Upper lobe of right lung (tissue), 1 donor: Measurements from ENCODE around the gene WRNIP1. TPM values are rescaled to one million over a fixed set of nuclear protein-coding genes. Genes with fewer than 3 reads are reported as not detected.

Source experiments
- ATAC-seq: fragments of 200-7000 bp; cut with Tn5 transposase; one replicate; pipeline ENCODE4 v1.9.1; 2020; ENCODE audit warnings: mild to moderate bottlenecking, moderate library complexity
- DNase-seq: peaks from one replicate; pipeline ENCODE4 v3.0.0-alpha.2; 2020
- H3K27ac ChIP-seq: fragments of 200-600 bp; one replicate; pipeline ENCODE4 v1.8.0; 2022
- H3K27me3 ChIP-seq: fragments of 200-600 bp; one replicate; pipeline ENCODE4 v1.8.0; 2022; ENCODE audit warnings: mild to moderate bottlenecking
- H3K36me3 ChIP-seq: fragments of 200-600 bp; one replicate; pipeline ENCODE4 v1.8.0; 2022
- H3K4me1 ChIP-seq: fragments of 200-600 bp; one replicate; pipeline ENCODE4 v1.8.0; 2022
- H3K4me3 ChIP-seq: fragments of 200-600 bp; one replicate; pipeline ENCODE4 v1.8.0; 2022; ENCODE audit warnings: mild to moderate bottlenecking
- H3K9me3 ChIP-seq: fragments of 200-600 bp; one replicate; pipeline ENCODE4 v1.8.0; 2022
- intact Hi-C: fragments of 100-400 bp; cut with DNase I; formaldehyde crosslinking; loops from one replicate; pipeline ENCODE4 v1.11.0; 2022
- total RNA-seq: library from RNA; stranded (reverse); fragmentation: NEBNext Ultra II Directional; extraction: Animal tissue kit (Norgen Biotek cat#: 25700); gene quantifications from one replicate; pipeline ENCODE4 v1.2.1, GENCODE V29; 2021
- TF ChIP-seq, protein P1 (sequence below): fragments of 200-600 bp; IDR thresholded peaks from one replicate; pipeline ENCODE4 v1.8.0; 2022; ENCODE audit warnings: antibody characterized with exemption
- donor health status: DM: no; HTN: yes; CAD: no; lungs with severe emphysema.

WRNIP1 gene
- total RNA-seq, 1 donor from 2014 or later: 42.9 TPM

DNA sequence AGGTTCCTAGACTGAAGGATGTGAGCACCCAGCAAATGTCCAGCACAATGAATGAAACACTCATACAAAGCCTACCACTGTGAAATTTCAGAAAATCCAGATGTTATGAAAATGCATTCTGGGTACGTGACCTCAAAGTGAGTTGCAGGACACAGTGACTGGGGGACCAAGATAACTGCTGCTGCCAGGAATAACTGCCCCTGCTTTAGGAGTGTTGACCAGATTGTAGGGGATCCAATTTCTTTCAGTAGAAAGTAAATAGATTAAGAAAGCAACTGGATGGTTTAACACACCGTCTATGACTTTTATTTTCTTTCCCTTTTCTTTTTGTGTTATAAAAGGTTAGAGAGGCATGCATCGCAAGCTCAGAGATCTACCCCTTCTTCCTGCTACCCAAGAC, 44.0 kb upstream of the WRNIP1 start:
- no peak for DNase-seq
- H3K36me3 ChIP-seq: no peaks in the 10 kb centered on the region
- H3K9me3 ChIP-seq: peaks cover 4% of the 10 kb centered on the region
- intact Hi-C loops: no loop called here
- no peak overlapping the region for H3K27ac ChIP-seq
- no peaks in the 10 kb centered on the region for H3K27me3 ChIP-seq
- H3K4me3 ChIP-seq: no peak overlapping the region
- no peak for ATAC-seq
- TF ChIP-seq, protein P1, sequence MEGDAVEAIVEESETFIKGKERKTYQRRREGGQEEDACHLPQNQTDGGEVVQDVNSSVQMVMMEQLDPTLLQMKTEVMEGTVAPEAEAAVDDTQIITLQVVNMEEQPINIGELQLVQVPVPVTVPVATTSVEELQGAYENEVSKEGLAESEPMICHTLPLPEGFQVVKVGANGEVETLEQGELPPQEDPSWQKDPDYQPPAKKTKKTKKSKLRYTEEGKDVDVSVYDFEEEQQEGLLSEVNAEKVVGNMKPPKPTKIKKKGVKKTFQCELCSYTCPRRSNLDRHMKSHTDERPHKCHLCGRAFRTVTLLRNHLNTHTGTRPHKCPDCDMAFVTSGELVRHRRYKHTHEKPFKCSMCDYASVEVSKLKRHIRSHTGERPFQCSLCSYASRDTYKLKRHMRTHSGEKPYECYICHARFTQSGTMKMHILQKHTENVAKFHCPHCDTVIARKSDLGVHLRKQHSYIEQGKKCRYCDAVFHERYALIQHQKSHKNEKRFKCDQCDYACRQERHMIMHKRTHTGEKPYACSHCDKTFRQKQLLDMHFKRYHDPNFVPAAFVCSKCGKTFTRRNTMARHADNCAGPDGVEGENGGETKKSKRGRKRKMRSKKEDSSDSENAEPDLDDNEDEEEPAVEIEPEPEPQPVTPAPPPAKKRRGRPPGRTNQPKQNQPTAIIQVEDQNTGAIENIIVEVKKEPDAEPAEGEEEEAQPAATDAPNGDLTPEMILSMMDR: no peak
- H3K4me1 ChIP-seq: no peaks in the 10 kb centered on the region

GRCh38 chr6:2725364-2725988, 39.7 kb upstream of the WRNIP1 start:
- Histone ChIP-seq H3K27me3 (no peaks in the 10 kb centered on the region), H3K4me3 (no peak overlapping the region), H3K4me1 (no peaks in the 10 kb centered on the region), H3K36me3 (no peaks in the 10 kb centered on the region), H3K27ac (no peak overlapping the region), H3K9me3 (peaks cover 4% of the 10 kb centered on the region)
- DNase-seq (no peak), ATAC-seq (no peak)
- intact Hi-C loops: no loop called here
- TF ChIP-seq, protein P1: no peak

DNA sequence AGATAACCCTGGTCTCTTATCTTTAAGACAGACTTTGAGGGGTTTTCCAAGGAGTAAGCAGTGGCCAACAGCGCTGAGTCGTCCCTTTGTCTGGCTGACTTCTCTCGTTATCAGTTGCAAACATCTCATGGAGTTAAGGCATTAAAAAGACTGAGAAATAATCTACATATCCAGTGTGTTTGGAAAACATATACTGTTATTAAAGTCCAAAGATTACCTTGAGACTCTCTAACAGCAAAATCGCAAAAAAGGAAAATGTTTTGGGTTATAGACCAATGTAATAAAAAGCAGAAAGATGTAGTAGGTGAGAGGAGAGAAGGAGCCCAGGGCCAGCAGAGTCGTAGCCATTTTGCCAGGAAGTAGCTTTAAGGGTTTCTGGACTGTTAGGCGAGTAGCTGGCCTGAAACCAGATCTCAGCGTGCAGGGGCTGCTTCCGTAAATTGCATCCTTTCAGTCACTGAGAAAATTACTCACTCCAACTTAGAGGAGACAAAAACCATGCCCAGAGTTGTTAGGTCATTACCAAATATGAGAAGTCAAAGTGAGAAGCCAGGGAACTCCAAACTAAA, 39.1 kb upstream of the WRNIP1 start:
- no peaks in the 10 kb centered on the region for H3K36me3 ChIP-seq
- intact Hi-C loops: no loop called here
- no peak overlapping the region for H3K27ac ChIP-seq
- DNase-seq (no peak), ATAC-seq (peak; percentile 67)
- no peak overlapping the region for H3K4me3 ChIP-seq
- H3K27me3 ChIP-seq: no peaks in the 10 kb centered on the region
- no peaks in the 10 kb centered on the region for H3K4me1 ChIP-seq
- TF ChIP-seq, protein P1: no peak
- peaks cover 4% of the 10 kb centered on the region for H3K9me3 ChIP-seq

DNA sequence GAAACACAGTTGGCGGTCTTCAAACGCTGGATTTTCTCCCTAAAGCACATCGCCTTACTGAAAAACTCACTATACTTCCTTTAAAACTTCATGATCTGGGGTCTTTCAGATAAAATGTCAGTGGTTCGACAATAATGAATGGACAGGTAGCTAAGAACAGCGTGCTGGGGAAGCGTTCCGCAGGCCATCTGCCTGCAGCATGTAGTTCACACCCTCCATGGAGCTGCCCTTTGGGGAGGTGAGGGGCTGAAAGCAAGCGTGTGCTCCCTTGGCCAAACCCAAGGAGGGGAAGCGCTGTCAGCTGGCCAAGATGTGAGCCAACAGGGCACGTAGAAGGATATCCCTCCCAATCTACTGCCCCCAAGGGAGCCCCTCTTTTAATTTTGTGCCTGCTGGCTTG, 35.3 kb upstream of the WRNIP1 start:
- no peaks in the 10 kb centered on the region for H3K36me3 ChIP-seq
- peaks cover 10% of the 10 kb centered on the region for H3K4me1 ChIP-seq
- DNase-seq: no peak
- H3K27me3 ChIP-seq: no peaks in the 10 kb centered on the region
- H3K27ac ChIP-seq: no peak overlapping the region
- TF ChIP-seq, protein P1: no peak
- no peaks in the 10 kb centered on the region for H3K9me3 ChIP-seq
- ATAC-seq: no peak
- intact Hi-C loops: no loop called here
- no peak overlapping the region for H3K4me3 ChIP-seq

DNA sequence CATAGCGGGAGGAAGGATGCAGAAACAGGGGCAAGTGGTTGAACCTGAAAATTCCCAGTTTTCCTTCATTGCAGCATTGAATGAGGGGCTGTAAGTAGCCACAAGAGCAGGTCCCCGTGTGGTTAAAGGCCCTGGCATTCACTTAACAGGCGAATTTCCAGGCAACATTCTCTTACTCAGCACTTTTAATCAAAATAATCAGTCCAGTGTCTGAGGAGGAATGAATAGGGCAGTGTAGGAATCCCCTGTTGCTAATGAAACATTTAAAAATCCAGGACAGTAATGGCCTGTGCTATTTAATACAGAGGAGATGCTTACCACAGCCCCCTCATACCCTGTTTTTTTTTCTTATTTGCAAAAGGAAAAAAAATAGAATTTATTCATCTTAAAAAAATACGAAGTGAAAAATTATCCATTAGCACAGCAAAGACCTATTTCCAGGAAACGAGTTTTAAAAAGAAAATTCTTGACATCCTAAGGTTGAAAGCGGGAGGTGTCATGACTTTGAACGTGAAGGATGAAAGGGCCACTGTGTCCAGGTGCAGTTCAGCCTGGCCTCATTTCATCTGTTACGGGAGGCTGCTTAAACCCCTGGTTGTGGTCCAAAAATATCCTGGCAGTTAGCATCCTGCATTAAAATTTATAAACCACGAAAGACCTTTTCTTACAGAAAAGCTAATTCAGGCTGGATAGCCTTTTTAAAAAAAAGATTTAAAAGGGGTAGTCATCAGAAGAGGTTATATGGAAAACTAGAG, 34.7 kb upstream of the WRNIP1 start:
- no peak for DNase-seq
- H3K9me3 ChIP-seq: no peaks in the 10 kb centered on the region
- H3K36me3 ChIP-seq: no peaks in the 10 kb centered on the region
- intact Hi-C loops: no loop called here
- H3K4me3 ChIP-seq: no peak overlapping the region
- no peak for ATAC-seq
- no peak overlapping the region for H3K27ac ChIP-seq
- H3K27me3 ChIP-seq: no peaks in the 10 kb centered on the region
- H3K4me1 ChIP-seq: peaks cover 10% of the 10 kb centered on the region
- TF ChIP-seq, protein P1: no peak
